Measurements from ENCODE around the gene PDE6H.

Gene PDE6H

DNA sequence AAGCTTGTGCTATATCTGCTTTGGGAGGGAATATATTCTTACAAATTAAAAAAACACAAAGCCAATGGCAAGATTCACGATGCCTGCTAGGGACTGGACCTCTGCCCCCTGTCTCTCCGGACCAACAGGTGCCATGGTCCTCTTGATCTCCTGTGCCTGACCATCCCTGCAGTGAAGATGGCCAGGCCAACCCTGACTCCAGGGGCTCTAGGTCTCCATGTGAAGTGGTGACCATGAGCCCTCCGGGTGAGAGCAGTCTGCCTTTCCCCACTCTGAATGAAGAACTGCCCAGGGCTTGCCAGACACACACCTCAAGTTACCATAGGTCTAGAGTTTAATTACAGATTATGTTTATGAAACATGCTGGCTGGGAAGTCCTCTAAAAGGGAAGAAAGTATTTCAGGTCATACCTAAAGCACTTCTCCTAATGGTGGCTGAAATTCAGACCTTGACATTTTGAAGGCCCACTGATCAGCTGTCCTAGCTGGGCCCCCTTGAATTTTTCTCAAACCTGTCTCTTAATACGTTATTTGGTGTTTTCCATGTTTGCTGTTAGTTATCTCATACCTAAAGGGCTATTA, 12.8 kb upstream of the PDE6H start:
- Histone ChIP-seq H3K4me1 (ENCODE audit: control insufficient read depth in 1 of 2, insufficient read depth in 2 of 2, low read length in 2 of 2) (peaks cover 15 to 23% of the 10 kb centered on the region in 2 experiments), H3K36me3 (ENCODE audit: control insufficient read depth in 1 of 2, insufficient read depth in 2 of 2, low read length in 2 of 2) (no peaks in the 10 kb centered on the region), H4K91ac (ENCODE audit: low read depth, low read length) (peak overlapping the region; percentile 84), H3K23ac (ENCODE audit: low read length) (no peak overlapping the region), H3K18ac (ENCODE audit: low read length) (peak overlapping the region; percentile 48), H3K79me2 (ENCODE audit: control insufficient read depth, insufficient read depth, low read length, poor library complexity) (no peaks in the 10 kb centered on the region), H2AK5ac (ENCODE audit: low read length) (peak overlapping the region; percentile 36), H3K4me2 (ENCODE audit: low read length) (no peak overlapping the region), H3K4ac (ENCODE audit: low read depth, low read length) (peak overlapping the region; percentile 13), H4K12ac (ENCODE audit: low read depth, low read length) (no peak overlapping the region), H3K14ac (ENCODE audit: low read length) (peak overlapping the region; percentile 60), H3K27me3 (ENCODE audit: insufficient read depth, low read length) (no peaks in the 10 kb centered on the region), H3K9ac (ENCODE audit: low read length) (no peak overlapping the region), H3K9me3 (ENCODE audit: insufficient read depth, low read depth, low read length) (no peaks in the 10 kb centered on the region), H2BK12ac (ENCODE audit: low read length) (peak overlapping the region; percentile 81), H3K27ac (ENCODE audit: low read depth, low read length) (no peak overlapping the region), H4K8ac (ENCODE audit: low read depth, low read length) (no peak overlapping the region), H2AFZ (ENCODE audit: insufficient read depth, low read length, poor library complexity) (no peak overlapping the region), H2BK120ac (ENCODE audit: insufficient read depth, low read length, poor library complexity) (peak overlapping the region; percentile 62), H3K79me1 (ENCODE audit: low read length) (peaks cover 22% of the 10 kb centered on the region), H3K4me3 (ENCODE audit: low read depth, low read length) (no peak overlapping the region), H2BK5ac (ENCODE audit: low read depth, low read length, poor library complexity) (peak overlapping the region; percentile 54)
- WGBS (ENCODE audit: extremely low coverage, insufficient coverage, insufficient read length), result no CpG with 5 or more reads among the region's 4 CpGs
- peak in 1 of 2 donors; percentile 23 for DNase-seq

DNA sequence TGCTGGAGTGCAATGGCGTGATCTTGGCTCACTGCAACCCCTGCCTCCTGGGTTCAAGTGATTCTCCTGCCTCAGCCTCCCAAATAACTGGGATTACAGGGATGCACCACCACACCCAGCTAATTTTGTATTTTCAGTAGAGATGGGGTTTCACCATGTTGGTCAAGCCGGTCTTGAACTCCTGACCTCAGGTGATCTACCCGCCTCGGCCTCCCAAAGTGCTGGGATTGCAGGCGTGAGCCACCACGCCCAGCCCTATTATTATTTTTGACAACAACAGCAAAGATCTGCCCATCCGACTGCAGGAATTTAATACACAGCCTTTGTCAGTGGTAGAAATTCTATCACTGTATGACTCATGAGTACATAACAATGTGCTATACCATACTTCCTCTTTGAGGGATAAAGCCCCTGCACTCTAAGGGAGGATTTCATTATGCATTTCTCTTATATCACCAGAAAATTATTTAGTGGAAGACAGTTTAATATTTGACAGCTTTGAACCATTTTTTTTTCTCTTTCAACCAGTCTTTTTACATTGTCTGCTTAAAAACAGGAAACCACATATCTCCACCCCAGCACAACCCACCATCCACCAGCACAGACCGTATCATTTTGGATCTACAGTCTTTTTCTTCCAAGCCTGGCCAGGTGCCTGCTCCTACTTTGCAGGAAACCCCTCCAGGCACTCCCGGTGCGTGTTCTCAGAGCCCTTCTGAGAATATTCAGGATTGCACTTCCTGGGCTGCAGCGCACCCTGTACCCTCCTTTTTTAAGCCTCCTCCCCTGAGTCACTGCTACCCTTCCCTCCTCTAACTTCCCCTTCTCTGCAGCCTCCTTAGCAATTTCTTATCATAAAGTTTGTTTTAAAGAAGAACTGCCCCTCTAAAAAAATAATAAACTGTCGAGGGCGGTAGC, 12.0 kb upstream of the PDE6H start:
- H4K12ac ChIP-seq (ENCODE audit: low read depth, low read length), result peak overlapping the region; percentile 48
- H2BK12ac ChIP-seq (ENCODE audit: low read length), result peak overlapping the region; percentile 62
- H3K36me3 ChIP-seq (ENCODE audit: control insufficient read depth in 1 of 2, insufficient read depth in 2 of 2, low read length in 2 of 2), result no peaks in the 10 kb centered on the region
- peak overlapping the region; percentile 72 for H4K91ac ChIP-seq (ENCODE audit: low read depth, low read length)
- H3K4ac ChIP-seq (ENCODE audit: low read depth, low read length), result peak overlapping the region; percentile 42
- H3K4me3 ChIP-seq (ENCODE audit: low read depth, low read length), result no peak overlapping the region
- H2BK120ac ChIP-seq (ENCODE audit: insufficient read depth, low read length, poor library complexity), result peak overlapping the region; percentile 85
- no peaks in the 10 kb centered on the region for H3K27me3 ChIP-seq (ENCODE audit: insufficient read depth, low read length)
- H2AFZ ChIP-seq (ENCODE audit: insufficient read depth, low read length, poor library complexity), result no peak overlapping the region
- H3K79me2 ChIP-seq (ENCODE audit: control insufficient read depth, insufficient read depth, low read length, poor library complexity), result no peaks in the 10 kb centered on the region
- no peak overlapping the region for H2AK5ac ChIP-seq (ENCODE audit: low read length)
- peak overlapping the region; percentile 71 for H4K8ac ChIP-seq (ENCODE audit: low read depth, low read length)
- peak overlapping the region; percentile 80 for H2BK5ac ChIP-seq (ENCODE audit: low read depth, low read length, poor library complexity)
- peak overlapping the region; percentile 45 for H3K4me2 ChIP-seq (ENCODE audit: low read length)
- WGBS (ENCODE audit: extremely low coverage, insufficient coverage, insufficient read length), result no CpG with 5 or more reads among the region's 13 CpGs
- peaks cover 15 to 23% of the 10 kb centered on the region in 2 experiments for H3K4me1 ChIP-seq (ENCODE audit: control insufficient read depth in 1 of 2, insufficient read depth in 2 of 2, low read length in 2 of 2)
- peak overlapping the region; percentile 73 for H3K18ac ChIP-seq (ENCODE audit: low read length)
- H3K27ac ChIP-seq (ENCODE audit: low read depth, low read length), result peak overlapping the region; percentile 89
- peaks cover 22% of the 10 kb centered on the region for H3K79me1 ChIP-seq (ENCODE audit: low read length)
- H3K9me3 ChIP-seq (ENCODE audit: insufficient read depth, low read depth, low read length), result no peaks in the 10 kb centered on the region
- peak; percentile 73 to 78 for DNase-seq
- H3K14ac ChIP-seq (ENCODE audit: low read length), result no peak overlapping the region
- no peak overlapping the region for H3K23ac ChIP-seq (ENCODE audit: low read length)
- no peak overlapping the region for H3K9ac ChIP-seq (ENCODE audit: low read length)

DNA sequence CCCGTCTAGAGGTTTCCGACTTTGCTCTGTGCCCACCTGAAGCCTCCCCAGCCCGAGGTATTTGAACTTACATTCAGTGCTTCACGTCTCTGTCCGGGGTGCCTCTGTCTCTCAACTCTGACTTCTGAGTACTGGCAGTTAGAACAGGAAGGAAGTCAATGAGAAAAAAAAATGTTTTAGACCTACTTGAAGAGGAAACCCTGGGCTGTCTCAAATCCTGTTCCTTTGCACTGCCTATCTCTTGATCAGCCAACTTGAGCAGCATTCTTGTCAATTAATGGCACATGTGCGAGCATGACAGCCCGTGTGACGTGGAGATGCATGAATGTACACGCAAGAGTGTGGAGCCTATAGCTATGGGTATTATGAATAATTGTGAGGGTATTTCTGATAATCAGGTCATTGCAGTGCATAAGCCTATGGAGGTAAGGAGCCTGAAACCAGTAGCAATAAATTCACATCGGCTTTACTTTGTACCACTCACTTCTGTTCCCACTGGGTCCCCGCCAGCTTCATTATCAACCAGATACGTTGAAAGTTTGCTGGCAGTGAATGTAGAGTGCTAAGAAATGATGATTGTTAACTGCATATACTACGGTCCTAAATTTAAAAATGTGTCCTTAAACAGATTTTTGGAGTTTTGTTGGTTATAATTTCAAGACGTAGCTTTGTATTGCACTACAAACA, 11.2 kb upstream of the PDE6H start, which contains the start of gene ARHGDIB:
TSS of gene ARHGDIB (minus strand) at position 136 of the 687 bp plus-strand sequence. CDS start 10,889 bp downstream, outside the sequence.
- no peak within 1 kb of the TSS for H2AFZ ChIP-seq (ENCODE audit: insufficient read depth, low read length, poor library complexity)
- H3K4me3 ChIP-seq (ENCODE audit: low read depth, low read length), result no peak within 1 kb of the TSS
- H3K4ac ChIP-seq (ENCODE audit: low read depth, low read length), result peak within 1 kb of the TSS; percentile 42
- H4K8ac ChIP-seq (ENCODE audit: low read depth, low read length), result peak within 1 kb of the TSS; percentile 71
- H3K36me3 ChIP-seq (ENCODE audit: control insufficient read depth in 1 of 2, insufficient read depth in 2 of 2, low read length in 2 of 2), result no peaks in the 10 kb centered on the region
- peaks cover 22% of the 10 kb centered on the region for H3K79me1 ChIP-seq (ENCODE audit: low read length)
- WGBS (ENCODE audit: extremely low coverage, insufficient coverage, insufficient read length), result no CpG with 5 or more reads among the region's 14 CpGs
- peak within 1 kb of the TSS; percentile 80 for H2BK5ac ChIP-seq (ENCODE audit: low read depth, low read length, poor library complexity)
- H2AK5ac ChIP-seq (ENCODE audit: low read length), result no peak within 1 kb of the TSS
- peak within 1 kb of the TSS; percentile 72 for H4K91ac ChIP-seq (ENCODE audit: low read depth, low read length)
- H3K9me3 ChIP-seq (ENCODE audit: insufficient read depth, low read depth, low read length), result no peaks in the 10 kb centered on the region
- peak within 1 kb of the TSS; percentile 48 for H4K12ac ChIP-seq (ENCODE audit: low read depth, low read length)
- H3K79me2 ChIP-seq (ENCODE audit: control insufficient read depth, insufficient read depth, low read length, poor library complexity), result no peaks in the 10 kb centered on the region
- H3K4me2 ChIP-seq (ENCODE audit: low read length), result peak within 1 kb of the TSS; percentile 45
- DNase-seq, result peak; percentile 93
- H3K27ac ChIP-seq (ENCODE audit: low read depth, low read length), result peak within 1 kb of the TSS; percentile 89
- no peaks in the 10 kb centered on the region for H3K27me3 ChIP-seq (ENCODE audit: insufficient read depth, low read length)
- H3K14ac ChIP-seq (ENCODE audit: low read length), result no peak within 1 kb of the TSS
- no peak within 1 kb of the TSS for H3K23ac ChIP-seq (ENCODE audit: low read length)
- peak within 1 kb of the TSS; percentile 73 for H3K18ac ChIP-seq (ENCODE audit: low read length)
- peak within 1 kb of the TSS; percentile 85 for H2BK120ac ChIP-seq (ENCODE audit: insufficient read depth, low read length, poor library complexity)
- H3K4me1 ChIP-seq (ENCODE audit: control insufficient read depth in 1 of 2, insufficient read depth in 2 of 2, low read length in 2 of 2), result peaks cover 15 to 23% of the 10 kb centered on the region in 2 experiments
- H2BK12ac ChIP-seq (ENCODE audit: low read length), result peak within 1 kb of the TSS; percentile 62
- H3K9ac ChIP-seq (ENCODE audit: low read length), result no peak within 1 kb of the TSS

DNA sequence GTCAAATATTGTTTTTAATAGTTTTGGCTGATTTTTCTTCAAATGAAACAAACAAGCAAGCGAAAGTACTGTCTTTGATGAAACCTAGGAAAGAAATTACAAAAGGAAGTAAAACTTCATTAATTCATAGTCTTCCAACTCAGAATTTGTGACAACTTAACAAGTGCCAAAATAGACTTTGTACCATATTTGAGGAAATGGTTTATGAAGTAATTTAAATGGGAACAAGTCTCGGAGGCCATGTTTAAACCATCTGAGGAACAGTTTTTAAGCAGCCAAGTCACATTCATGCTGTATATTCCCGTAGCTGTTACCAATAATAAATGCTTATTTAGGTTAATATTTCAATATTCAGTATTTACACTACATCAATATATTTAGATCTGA, 10.7 kb upstream of the PDE6H start:
- Histone ChIP-seq H3K79me1 (ENCODE audit: low read length) (peaks cover 22% of the 10 kb centered on the region), H2BK5ac (ENCODE audit: low read depth, low read length, poor library complexity) (no peak overlapping the region), H2AFZ (ENCODE audit: insufficient read depth, low read length, poor library complexity) (no peak overlapping the region), H3K4me1 (ENCODE audit: control insufficient read depth in 1 of 2, insufficient read depth in 2 of 2, low read length in 2 of 2) (peaks cover 15 to 23% of the 10 kb centered on the region in 2 experiments), H3K27ac (ENCODE audit: low read depth, low read length) (no peak overlapping the region), H3K79me2 (ENCODE audit: control insufficient read depth, insufficient read depth, low read length, poor library complexity) (no peaks in the 10 kb centered on the region), H4K12ac (ENCODE audit: low read depth, low read length) (no peak overlapping the region), H3K4ac (ENCODE audit: low read depth, low read length) (no peak overlapping the region), H3K4me3 (ENCODE audit: low read depth, low read length) (no peak overlapping the region), H3K27me3 (ENCODE audit: insufficient read depth, low read length) (no peaks in the 10 kb centered on the region), H4K91ac (ENCODE audit: low read depth, low read length) (no peak overlapping the region), H2BK120ac (ENCODE audit: insufficient read depth, low read length, poor library complexity) (no peak overlapping the region), H3K9ac (ENCODE audit: low read length) (no peak overlapping the region), H2AK5ac (ENCODE audit: low read length) (no peak overlapping the region), H3K14ac (ENCODE audit: low read length) (no peak overlapping the region), H3K9me3 (ENCODE audit: insufficient read depth, low read depth, low read length) (no peaks in the 10 kb centered on the region), H3K18ac (ENCODE audit: low read length) (no peak overlapping the region), H3K23ac (ENCODE audit: low read length) (no peak overlapping the region), H3K4me2 (ENCODE audit: low read length) (no peak overlapping the region), H3K36me3 (ENCODE audit: control insufficient read depth in 1 of 2, insufficient read depth in 2 of 2, low read length in 2 of 2) (no peaks in the 10 kb centered on the region), H2BK12ac (ENCODE audit: low read length) (no peak overlapping the region), H4K8ac (ENCODE audit: low read depth, low read length) (no peak overlapping the region)
- DNase-seq, result no peak
- WGBS (ENCODE audit: extremely low coverage, insufficient coverage, insufficient read length), result no CpG with 5 or more reads among the region's 3 CpGs
